Activated T-helper 2 cell treated with anti-CD3 and anti-CD28 coated beads, Interferon-gamma antibody, Interleukin-2, Interleukin-4, amounts not matched to agents 10 μg/mL and 5 μg/mL and 100 μg/mL, durations not matched to agents 14 hours and 24 hours and 36 hours (primary cell): Measurements from ENCODE around the gene RAD9A. TPM values are rescaled to one million over a fixed set of nuclear protein-coding genes. Genes with fewer than 3 reads are reported as not detected.
"Not testable (repeated sequence)": the region's sequence is repeated elsewhere in the genome, so short reads cannot be mapped to it uniquely, and the experiment has no call there.

ENCODE experiments used
- DNase-seq: peaks from one replicate; pipeline ENCODE4 v3.0.0; 2021; ENCODE audit warnings: low spot score
- H3K27ac Mint-ChIP-seq: one replicate; pipeline ENCODE4 v1.8.0; 2021; ENCODE audit warnings: mixed read lengths
- H3K27me3 Mint-ChIP-seq: one replicate; pipeline ENCODE4 v1.8.0; 2021; ENCODE audit warnings: low read depth, mixed read lengths
- H3K36me3 Mint-ChIP-seq: one replicate; pipeline ENCODE4 v1.8.0; 2021; ENCODE audit warnings: low read depth, mixed read lengths
- H3K4me1 Mint-ChIP-seq: one replicate; pipeline ENCODE4 v1.8.0; 2021; ENCODE audit warnings: low read depth, mixed read lengths
- H3K4me3 Mint-ChIP-seq: one replicate; pipeline ENCODE4 v1.8.0; 2021; ENCODE audit warnings: low read depth, mild to moderate bottlenecking, moderate library complexity, mixed read lengths
- H3K9me3 Mint-ChIP-seq: one replicate; pipeline ENCODE4 v1.8.0; 2021; ENCODE audit warnings: mixed read lengths
- intact Hi-C: fragments of 100-400 bp; cut with micrococcal nuclease; formaldehyde crosslinking; loops from one replicate; pipeline ENCODE4 v1.15.1; 2023
- total RNA-seq: library from RNA; stranded (reverse); gene quantifications from 2 replicates; pipeline ENCODE4 v1.2.3, GENCODE V29; 2022

RAD9A gene
- total RNA-seq, 1 donor from 2014 or later, result 32.1 TPM

DNA sequence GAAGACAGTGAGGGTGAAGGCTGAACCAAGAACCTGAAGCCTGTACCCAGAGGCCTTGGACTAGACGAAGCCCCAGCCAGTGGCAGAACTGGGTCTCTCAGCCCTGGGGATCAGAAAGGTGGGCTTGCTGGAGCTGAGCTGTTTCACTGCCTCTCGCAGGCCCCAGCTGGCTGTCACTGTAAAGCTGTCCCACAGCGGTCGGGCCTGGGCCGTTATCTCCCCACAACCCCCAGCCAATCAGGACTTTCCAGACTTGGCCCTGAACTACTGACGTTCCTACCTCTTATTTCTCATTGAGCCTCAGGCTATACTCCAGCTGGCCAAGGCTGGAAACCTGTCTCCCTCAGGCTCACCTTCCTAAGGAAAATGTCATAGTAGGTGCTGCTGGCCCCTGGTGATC is 5.8 kb downstream of the RAD9A start:
- H3K4me1 Mint-ChIP-seq, result peaks cover 31% of the 10 kb centered on the region
- no peak for DNase-seq
- intact Hi-C loops, result no loop called here
- no peaks in the 10 kb centered on the region for H3K27me3 Mint-ChIP-seq
- no peak overlapping the region for H3K27ac Mint-ChIP-seq
- no peak overlapping the region for H3K4me3 Mint-ChIP-seq
- no peaks in the 10 kb centered on the region for H3K9me3 Mint-ChIP-seq
- peaks cover 48% of the 10 kb centered on the region for H3K36me3 Mint-ChIP-seq

DNA sequence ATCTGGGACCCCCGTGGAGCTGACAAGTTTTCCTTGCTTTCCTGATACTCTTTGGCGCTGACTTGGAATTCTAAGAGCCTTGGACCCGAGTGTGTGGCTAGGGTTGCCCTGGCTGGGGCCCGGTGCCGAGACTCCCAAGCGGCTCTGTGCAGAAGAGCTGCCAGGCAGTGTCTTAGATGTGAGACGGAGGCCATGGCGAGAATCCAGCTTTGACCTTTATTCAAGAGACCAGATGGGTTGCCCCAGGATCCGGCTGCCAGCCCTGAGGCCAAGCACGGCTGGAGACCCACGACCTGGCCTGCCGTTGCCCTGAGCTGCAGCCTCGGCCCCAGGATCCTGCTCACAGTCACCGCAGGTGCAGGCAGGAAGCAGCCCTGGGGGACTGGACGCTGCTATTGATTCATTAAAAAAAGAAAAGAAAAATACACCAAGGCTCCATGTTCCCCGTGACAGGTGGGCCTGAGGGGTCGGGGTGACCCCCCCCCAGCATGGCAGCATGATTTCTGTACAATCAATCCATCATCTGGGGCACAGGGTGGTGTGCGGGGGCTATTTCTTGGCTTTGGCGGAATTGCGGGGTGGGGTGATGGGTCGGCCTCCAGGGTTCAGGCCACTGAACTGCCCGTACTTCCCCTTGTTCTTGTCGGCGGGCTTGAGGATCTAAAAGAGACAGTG is 6.3 kb downstream of the RAD9A start:
- H3K27me3 Mint-ChIP-seq, result no peaks in the 10 kb centered on the region
- H3K4me1 Mint-ChIP-seq, result peaks cover 29% of the 10 kb centered on the region
- H3K36me3 Mint-ChIP-seq, result peaks cover 45% of the 10 kb centered on the region
- no peak for DNase-seq
- peak overlapping the region; percentile 38 for H3K27ac Mint-ChIP-seq
- H3K9me3 Mint-ChIP-seq, result no peaks in the 10 kb centered on the region
- intact Hi-C loops, result no loop called here
- peak overlapping the region; percentile 26 for H3K4me3 Mint-ChIP-seq

DNA sequence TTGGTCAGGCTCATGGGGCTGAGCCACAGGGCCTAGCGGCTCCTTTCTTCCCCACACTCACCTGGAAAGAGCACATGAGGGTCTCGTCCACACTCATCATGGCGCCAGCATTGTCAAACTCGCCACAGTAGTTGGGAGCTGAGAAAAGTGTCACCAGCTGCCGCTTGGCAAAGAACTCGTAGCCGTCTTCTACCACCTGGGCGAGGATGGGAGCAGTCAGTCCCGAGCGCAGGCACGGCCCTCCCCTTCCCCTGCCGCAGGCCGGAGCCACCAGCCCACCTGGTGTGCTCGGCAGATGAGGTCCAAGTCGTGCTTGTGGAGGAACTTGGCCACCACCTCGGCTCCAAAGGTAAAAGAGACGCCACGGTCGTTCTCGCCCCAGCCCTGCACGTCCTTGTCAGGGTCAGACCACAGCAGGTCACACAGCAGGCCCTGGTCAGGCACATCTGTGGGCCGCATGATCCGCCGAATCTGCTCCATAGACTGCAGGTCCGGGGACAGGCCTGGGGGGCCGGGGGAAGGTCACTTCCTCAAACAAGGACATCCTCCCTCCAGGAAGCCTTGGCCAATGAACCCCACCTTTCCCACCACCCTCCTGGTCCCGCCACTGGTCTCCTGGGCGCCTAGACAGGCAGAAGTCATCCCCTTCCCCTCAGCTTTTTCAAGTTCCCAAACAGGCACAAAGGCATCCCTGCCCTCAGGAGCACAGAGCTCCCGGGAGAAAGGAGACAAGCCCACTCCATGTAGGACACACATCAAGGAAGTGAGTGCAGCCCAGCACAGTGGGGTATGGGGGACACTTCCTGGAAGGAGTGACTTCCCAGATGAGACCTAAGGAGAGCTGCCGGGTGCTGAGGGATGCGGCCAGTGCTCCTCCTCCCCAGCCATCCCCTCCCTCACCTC is 7.1 kb downstream of the RAD9A start:
- H3K4me3 Mint-ChIP-seq, result peak overlapping the region; percentile 87
- no peaks in the 10 kb centered on the region for H3K9me3 Mint-ChIP-seq
- H3K27me3 Mint-ChIP-seq, result no peaks in the 10 kb centered on the region
- no peak for DNase-seq
- intact Hi-C loops, result no loop called here
- H3K27ac Mint-ChIP-seq, result peak overlapping the region; percentile 22
- H3K4me1 Mint-ChIP-seq, result peaks cover 26% of the 10 kb centered on the region
- H3K36me3 Mint-ChIP-seq, result peaks cover 39% of the 10 kb centered on the region

DNA sequence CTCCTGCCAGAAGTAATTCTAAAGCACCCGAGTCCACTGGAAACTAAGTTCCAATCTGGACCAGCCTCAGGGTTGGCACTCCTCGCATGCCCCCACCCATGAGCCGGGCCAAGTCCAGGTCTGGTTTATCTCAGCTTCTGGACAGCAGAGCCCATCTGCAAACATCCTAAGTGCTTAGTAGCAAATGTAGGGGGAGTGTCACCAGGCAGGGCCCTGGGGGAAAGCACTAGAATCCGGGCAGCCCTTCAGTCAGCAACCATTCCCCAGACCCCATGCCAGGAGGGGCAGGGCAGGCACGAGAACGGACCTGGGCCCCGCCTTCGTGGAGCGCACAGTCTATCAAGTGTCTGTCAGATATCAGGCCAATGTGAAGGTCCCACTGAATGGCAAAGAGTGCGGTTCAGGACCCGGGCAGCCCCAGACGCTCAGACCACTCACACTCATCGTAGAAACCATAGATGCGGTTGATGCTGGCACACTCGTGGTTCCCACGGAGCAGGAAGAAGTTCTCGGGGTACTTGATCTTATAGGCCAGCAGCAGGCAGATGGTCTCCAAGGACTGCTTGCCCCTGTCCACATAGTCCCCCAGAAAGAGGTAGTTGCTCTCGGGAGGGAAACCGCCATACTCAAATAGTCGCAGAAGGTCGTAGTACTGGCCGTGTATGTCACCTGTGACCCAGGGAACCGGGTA is 8.6 kb downstream of the RAD9A start:
- Mint-ChIP-seq H3K9me3 (no peaks in the 10 kb centered on the region), H3K4me3 (peak overlapping the region; percentile 87), H3K27me3 (no peaks in the 10 kb centered on the region), H3K27ac (peak overlapping the region; percentile 68), H3K4me1 (peaks cover 33% of the 10 kb centered on the region), H3K36me3 (peaks cover 48% of the 10 kb centered on the region)
- intact Hi-C loops, result loop anchor here (5.0 kb wide), 1 partner anchor 128 kb away; no protein-coding TSS in a partner anchor
- DNase-seq, result no peak

DNA sequence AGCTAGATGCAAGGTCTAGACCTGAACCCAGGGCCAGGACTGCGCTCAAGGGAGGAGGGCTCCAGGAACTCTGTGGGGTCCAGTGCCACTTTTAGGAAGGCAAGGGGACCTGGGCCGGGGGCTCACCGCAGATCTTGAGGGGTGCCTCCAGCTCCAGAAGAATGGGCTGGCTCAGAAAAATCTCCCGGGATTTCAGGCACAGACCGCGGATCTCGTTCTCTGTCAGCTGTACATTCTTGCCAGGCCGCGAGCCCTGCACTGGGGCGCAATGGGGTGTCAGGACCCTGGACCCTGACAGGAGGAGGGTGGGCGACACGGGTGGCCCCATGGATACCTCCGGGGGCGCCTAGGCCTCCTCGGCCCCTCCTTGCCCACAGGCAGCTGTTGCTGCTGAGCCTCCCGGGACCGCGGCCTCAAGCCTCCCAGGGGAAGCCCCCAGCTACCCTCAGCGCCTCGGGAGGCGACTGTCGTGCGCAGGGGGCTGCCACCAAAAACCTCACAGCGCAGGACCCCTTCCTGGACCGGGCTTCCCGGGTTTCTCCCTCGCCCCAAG is 9.2 kb downstream of the RAD9A start:
- no peak for DNase-seq
- peak overlapping the region; percentile 22 for H3K27ac Mint-ChIP-seq
- peaks cover 36% of the 10 kb centered on the region for H3K4me1 Mint-ChIP-seq
- peaks cover 50% of the 10 kb centered on the region for H3K36me3 Mint-ChIP-seq
- H3K27me3 Mint-ChIP-seq, result no peaks in the 10 kb centered on the region
- peak overlapping the region; percentile 87 for H3K4me3 Mint-ChIP-seq
- H3K9me3 Mint-ChIP-seq, result no peaks in the 10 kb centered on the region
- intact Hi-C loops, result loop anchor here (1.0 to 5.0 kb wide), 3 partner anchors 27 to 129 kb away; partner anchors contain the start of gene RPS6KB2

DNA sequence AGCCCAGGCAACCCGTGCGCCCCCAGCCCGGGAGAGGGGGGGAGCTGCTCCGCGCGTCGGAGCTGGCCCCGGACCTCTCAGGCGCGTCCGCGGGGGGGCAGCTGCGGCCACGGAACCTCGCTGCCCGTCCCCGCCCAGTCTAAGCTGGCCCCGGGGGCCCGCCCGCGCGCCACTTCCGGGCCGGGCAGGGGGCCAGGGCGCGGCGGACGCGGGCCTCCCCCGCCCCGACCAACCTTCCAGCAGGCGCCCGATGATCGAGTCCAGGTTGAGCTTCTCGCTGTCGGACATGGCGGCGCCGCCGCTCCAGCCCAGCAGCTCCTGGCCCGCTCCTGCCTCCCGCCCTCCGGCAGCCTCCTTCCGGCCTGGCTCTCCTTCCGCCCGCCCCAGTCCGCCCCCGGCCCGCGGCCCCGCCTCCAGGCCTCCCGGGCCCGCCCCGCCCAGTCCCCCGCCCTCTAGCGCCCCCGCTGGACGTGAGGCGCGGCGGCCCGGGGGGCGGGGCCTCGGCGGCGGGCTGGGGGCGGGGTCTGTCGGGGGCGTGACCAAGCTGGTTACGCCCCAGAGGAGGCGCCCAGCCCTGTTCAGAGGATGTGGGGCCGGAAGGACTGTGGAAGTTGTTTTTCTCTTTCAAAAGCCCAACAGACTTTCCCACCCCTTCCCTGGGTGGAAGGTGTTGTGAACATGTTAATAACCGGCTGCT is 9.9 kb downstream of the RAD9A start, which contains the start of gene PPP1CA:
TSS of gene PPP1CA (minus strand) at position 364 of the 697 bp plus-strand sequence. CDS start at position 288, 76 bp downstream.
- peaks cover 50% of the 10 kb centered on the region for H3K36me3 Mint-ChIP-seq
- peak within 1 kb of the TSS; percentile 83 for H3K27ac Mint-ChIP-seq
- no peaks in the 10 kb centered on the region for H3K27me3 Mint-ChIP-seq
- peak within 1 kb of the TSS; percentile 97 for H3K4me3 Mint-ChIP-seq
- intact Hi-C loops, result loop anchor here (1.0 to 5.0 kb wide), 6 partner anchors 27 to 205 kb away; partner anchors contain the start of genes NDUFV1, RPS6KB2 and TMEM134
- DNase-seq, result peak; percentile 86
- no peaks in the 10 kb centered on the region for H3K9me3 Mint-ChIP-seq
- peaks cover 40% of the 10 kb centered on the region for H3K4me1 Mint-ChIP-seq

DNA sequence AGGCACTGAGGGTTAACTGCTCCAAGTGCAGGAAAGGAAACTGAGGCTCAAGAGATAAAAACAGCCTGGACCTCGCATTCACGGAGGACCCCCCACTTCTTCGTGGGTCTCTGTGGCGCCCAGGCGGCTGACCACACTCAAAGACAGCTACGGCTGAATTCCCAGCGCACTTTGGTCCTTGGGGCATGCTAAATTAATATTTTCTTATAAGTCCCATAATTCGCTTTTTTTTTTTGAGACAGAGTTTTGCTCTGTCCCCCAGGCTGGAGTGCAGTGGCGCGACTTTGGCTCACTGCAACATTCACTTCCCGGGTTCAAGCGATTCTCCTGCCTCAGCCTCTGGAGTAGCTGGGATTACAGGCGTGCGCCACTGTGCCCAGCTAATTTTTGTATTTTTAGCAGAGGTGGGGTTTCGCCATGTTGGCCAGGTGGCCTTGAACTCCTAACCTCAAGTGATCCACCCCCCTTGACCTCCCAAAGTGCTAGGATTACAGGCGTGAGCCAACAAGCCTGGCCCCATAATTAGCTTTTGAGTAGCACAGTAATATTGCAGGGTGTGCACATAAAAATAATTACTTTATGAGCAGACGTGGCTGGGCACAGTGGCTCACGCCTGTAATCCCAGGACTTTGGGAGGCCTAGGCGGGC is 10.5 kb downstream of the RAD9A start:
- Mint-ChIP-seq H3K36me3 (peaks cover 52% of the 10 kb centered on the region), H3K4me3 (peak overlapping the region; percentile 97), H3K4me1 (peaks cover 41% of the 10 kb centered on the region), H3K27ac (peak overlapping the region; percentile 83)
- intact Hi-C loops, result loop anchor here (2.0 to 5.0 kb wide), 4 partner anchors 66 to 204 kb away; partner anchors contain the start of genes NDUFV1 and TMEM134
- not testable (repeated sequence) for H3K9me3 Mint-ChIP-seq, DNase-seq, H3K27me3 Mint-ChIP-seq

DNA sequence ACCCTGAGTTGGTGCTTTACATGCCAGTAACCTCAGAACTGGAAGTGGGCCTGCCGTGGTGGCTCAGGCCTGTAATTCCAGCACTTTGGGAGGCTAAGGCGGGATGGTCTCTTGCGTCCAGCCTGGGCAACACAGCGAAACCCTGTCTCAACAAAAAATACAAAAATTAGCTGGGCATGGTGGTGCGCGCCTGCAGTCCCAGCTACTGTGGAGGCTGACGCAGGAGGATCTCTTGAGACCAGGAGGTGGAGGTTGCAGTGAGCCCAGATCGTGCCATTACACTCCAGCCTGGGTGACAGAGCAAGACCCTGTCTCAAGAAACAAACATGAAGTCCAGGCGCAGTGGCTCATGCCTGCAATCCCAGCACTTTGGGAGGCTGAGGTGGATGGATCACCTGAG is 11.3 kb downstream of the RAD9A start:
- Mint-ChIP-seq H3K27ac (peak overlapping the region; percentile 90), H3K4me3 (peak overlapping the region; percentile 97), H3K36me3 (peaks cover 52% of the 10 kb centered on the region), H3K4me1 (peaks cover 44% of the 10 kb centered on the region)
- H3K9me3 Mint-ChIP-seq, DNase-seq, H3K27me3 Mint-ChIP-seq: not testable (repeated sequence)
- intact Hi-C loops, result loop anchor here (2.0 to 5.0 kb wide), 4 partner anchors 66 to 204 kb away; partner anchors contain the start of genes NDUFV1 and TMEM134

DNA sequence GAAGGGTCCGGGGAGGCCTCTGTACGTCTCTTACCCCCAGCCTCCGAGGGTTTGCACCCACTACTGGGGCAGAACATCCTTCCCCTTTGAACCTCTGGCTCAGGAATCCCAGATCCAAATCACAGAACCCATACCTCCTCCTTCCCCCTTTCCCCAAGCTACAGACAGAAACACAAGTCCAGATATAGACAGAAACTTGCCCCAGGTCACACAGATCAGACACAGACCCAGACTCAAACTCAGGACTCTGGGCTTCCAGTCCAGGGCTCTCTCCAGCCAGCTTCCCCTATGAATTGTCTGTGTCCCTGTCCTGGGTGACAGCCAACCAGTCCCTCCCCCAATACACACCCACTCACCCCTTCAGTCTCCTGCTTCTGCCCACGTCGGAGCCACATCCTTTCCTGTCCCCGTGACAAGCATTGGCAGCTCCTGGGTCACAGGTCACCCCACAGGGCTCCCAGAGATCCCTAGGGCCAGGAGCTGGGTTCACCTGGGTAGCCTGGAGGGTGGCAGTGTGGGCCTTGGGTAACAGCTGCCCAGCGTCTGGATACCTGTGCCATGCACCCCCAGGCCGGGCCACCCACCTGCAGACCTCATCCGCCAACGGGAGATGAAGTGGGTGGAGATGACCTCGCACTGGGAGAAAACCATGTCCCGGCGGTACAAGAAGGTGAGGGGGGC is 12.9 kb downstream of the RAD9A start:
- H3K4me3 Mint-ChIP-seq, result peak overlapping the region; percentile 97
- H3K9me3 Mint-ChIP-seq, result no peaks in the 10 kb centered on the region
- H3K36me3 Mint-ChIP-seq, result peaks cover 47% of the 10 kb centered on the region
- H3K27me3 Mint-ChIP-seq, result no peaks in the 10 kb centered on the region
- intact Hi-C loops, result loop anchor here (2.0 to 5.0 kb wide), 2 partner anchors 16 to 132 kb away; no protein-coding TSS in a partner anchor
- no peak for DNase-seq
- peak overlapping the region; percentile 90 for H3K27ac Mint-ChIP-seq
- peaks cover 49% of the 10 kb centered on the region for H3K4me1 Mint-ChIP-seq

DNA sequence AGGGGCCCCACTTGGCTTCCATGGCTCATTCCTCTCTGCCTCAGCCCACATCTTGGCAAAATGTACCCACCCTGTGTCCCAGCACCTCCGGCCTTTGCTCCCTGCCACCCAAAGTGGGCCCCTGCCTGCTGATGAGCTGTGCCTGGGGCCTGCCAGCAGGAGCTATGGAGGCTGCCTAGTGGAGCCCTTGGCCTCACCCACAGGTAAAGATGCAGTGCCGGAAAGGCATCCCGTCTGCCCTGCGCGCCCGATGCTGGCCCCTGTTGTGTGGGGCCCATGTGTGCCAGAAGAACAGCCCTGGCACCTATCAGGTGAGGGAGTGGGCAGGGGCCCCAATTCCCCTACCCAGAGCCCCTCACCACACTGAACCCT is 13.4 kb downstream of the RAD9A start:
- H3K36me3 Mint-ChIP-seq, result peaks cover 51% of the 10 kb centered on the region
- peaks cover 49% of the 10 kb centered on the region for H3K4me1 Mint-ChIP-seq
- H3K4me3 Mint-ChIP-seq, result peak overlapping the region; percentile 97
- DNase-seq, result no peak
- H3K27me3 Mint-ChIP-seq, result no peaks in the 10 kb centered on the region
- intact Hi-C loops, result loop anchor here (2.0 kb wide), 1 partner anchor 16 kb away; no protein-coding TSS in a partner anchor
- H3K27ac Mint-ChIP-seq, result peak overlapping the region; percentile 90
- H3K9me3 Mint-ChIP-seq, result no peaks in the 10 kb centered on the region
